Activated T-cell treated with anti-CD3 and anti-CD28 coated beads, Interleukin-2, amount 50 U/mL, for 24 hours (primary cell): ENCODE measurements around the gene MAPKAPK2.

Experiments used
- DNase-seq: peaks from one replicate; pipeline ENCODE4 v3.0.0-alpha.2; 2020
- H3K27ac Mint-ChIP-seq: 2 replicates; pipeline ENCODE4 v1.8.0; 2020; ENCODE audit warnings: mild to moderate bottlenecking, mixed read lengths
- H3K27me3 Mint-ChIP-seq: 2 replicates; pipeline ENCODE4 v1.8.0; 2020; ENCODE audit warnings: mixed read lengths
- H3K36me3 Mint-ChIP-seq: 2 replicates; pipeline ENCODE4 v1.8.0; 2020; ENCODE audit warnings: low read depth, mixed read lengths
- H3K4me1 Mint-ChIP-seq: 2 replicates; pipeline ENCODE4 v1.8.0; 2020; ENCODE audit warnings: low read depth, mixed read lengths
- H3K4me3 Mint-ChIP-seq: 2 replicates; pipeline ENCODE4 v1.8.0; 2020; ENCODE audit warnings: mild to moderate bottlenecking, moderate library complexity, mixed read lengths
- H3K9me3 Mint-ChIP-seq: 2 replicates; pipeline ENCODE4 v1.8.0; 2020; ENCODE audit warnings: mixed read lengths

Gene MAPKAPK2

DNA sequence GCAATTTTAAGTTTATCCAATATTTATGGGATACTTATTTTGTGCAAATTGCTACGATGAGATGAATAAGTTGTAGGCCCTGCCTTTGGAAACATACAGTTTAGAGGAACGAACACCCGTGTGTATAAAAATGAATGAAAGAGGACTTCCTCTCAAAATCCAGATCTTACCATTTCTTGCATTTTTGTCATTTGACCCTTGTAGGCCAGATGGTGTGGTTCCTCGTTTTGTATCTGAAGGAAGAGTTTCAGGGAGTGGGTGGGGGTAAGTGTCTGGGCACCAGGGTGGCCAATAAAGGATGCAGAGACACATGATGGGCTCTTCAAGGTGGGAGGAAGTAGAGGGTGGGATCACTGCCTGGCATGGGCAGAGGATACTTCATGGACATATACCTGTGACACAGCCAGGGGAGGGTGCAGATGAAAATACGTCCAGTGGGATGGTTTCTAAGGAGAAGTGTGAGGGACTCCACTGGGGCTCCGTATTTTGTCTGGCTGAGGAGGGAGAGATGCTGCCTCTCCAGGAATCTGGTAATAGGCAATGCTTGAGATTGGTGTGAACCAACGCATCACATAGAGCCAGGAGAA, 14.4 kb downstream of the MAPKAPK2 start:
- H3K9me3 Mint-ChIP-seq: no peaks in the 10 kb centered on the region

GRCh38 chr1:206699626-206700025, 14.9 kb downstream of the MAPKAPK2 start:
- Mint-ChIP-seq H3K27me3 (no peaks in the 10 kb centered on the region), H3K27ac (peak overlapping the region; percentile 70), H3K4me1 (peaks cover 90% of the 10 kb centered on the region), H3K36me3 (peaks cover 39% of the 10 kb centered on the region), H3K9me3 (no peaks in the 10 kb centered on the region), H3K4me3 (no peak overlapping the region)
- DNase-seq: no peak

More for the DNA sequence above, 14.4 kb downstream of the MAPKAPK2 start:
- Mint-ChIP-seq H3K4me3 (no peak overlapping the region), H3K27ac (no peak overlapping the region), H3K27me3 (no peaks in the 10 kb centered on the region), H3K4me1 (peaks cover 86% of the 10 kb centered on the region), H3K36me3 (peaks cover 37% of the 10 kb centered on the region)
- no peak for DNase-seq

DNA sequence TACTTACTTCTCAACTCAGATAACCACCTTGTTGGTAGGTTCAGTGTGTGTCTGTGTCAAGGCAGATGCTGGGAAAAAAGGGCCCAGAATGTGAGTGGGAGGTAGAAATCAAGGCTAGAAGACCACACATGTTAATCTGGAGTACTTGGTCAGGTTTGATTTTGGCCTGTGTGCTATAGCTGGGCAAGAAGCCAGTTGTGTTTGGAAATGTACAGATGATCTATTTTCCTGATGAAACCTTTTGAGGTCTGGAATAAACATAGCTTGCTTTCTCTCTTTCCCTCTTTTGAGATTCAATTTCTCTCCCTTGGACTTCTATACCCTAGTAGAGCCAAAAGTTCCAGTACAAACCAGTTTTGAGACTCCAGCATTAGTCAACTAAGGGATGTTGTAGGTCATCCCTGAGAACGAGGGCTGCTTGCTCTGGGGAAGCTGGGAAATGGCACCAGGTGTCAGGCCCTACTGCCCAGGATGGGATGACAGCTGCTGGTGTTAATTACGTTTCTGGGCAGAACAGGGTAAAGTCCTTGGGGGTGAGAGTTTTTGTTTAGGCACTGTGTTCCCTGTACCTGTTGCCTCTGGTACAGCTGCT, 15.8 kb downstream of the MAPKAPK2 start:
- DNase-seq: no peak
- Mint-ChIP-seq H3K9me3 (no peaks in the 10 kb centered on the region), H3K4me3 (no peak overlapping the region), H3K4me1 (peaks cover 91% of the 10 kb centered on the region), H3K27ac (peak overlapping the region; percentile 18), H3K27me3 (no peaks in the 10 kb centered on the region), H3K36me3 (peaks cover 32% of the 10 kb centered on the region)

DNA sequence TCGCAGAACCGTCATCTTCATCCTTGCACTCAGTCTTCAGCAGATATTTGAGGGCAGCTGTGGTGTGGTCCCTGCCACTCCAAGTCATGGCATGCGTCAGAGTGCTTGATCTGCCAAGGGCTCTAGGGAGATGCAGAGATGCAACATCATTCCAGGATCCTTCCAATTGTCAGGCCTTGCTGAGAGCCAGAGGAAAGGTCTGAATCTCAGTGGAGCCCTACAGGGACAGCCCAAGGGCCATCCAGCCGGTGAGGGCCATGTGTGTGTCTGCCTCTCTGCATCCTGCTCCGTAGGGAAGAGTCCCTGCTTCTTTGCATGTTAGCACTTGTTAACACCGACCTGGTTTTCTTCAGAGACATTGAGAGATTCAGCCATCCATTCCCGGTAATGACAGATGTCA, 17.6 kb downstream of the MAPKAPK2 start:
- Mint-ChIP-seq H3K4me1 (peaks cover 90% of the 10 kb centered on the region), H3K9me3 (no peaks in the 10 kb centered on the region), H3K27me3 (no peaks in the 10 kb centered on the region), H3K27ac (peak overlapping the region; percentile 92), H3K36me3 (peaks cover 19% of the 10 kb centered on the region), H3K4me3 (no peak overlapping the region)
- DNase-seq: no peak

GRCh38 chr1:206702803-206703202, 18.1 kb downstream of the MAPKAPK2 start:
- Mint-ChIP-seq H3K4me3 (no peak overlapping the region), H3K36me3 (peaks cover 14% of the 10 kb centered on the region), H3K27me3 (no peaks in the 10 kb centered on the region), H3K27ac (peak overlapping the region; percentile 92), H3K9me3 (no peaks in the 10 kb centered on the region), H3K4me1 (peaks cover 90% of the 10 kb centered on the region)
- DNase-seq: no peak

GRCh38 chr1:206703661-206704060, 19.0 kb downstream of the MAPKAPK2 start:
- peaks cover 9% of the 10 kb centered on the region for H3K36me3 Mint-ChIP-seq
- no peaks in the 10 kb centered on the region for H3K9me3 Mint-ChIP-seq
- H3K27ac Mint-ChIP-seq: peak overlapping the region; percentile 92
- no peaks in the 10 kb centered on the region for H3K27me3 Mint-ChIP-seq
- peak; percentile 69 for DNase-seq
- peaks cover 92% of the 10 kb centered on the region for H3K4me1 Mint-ChIP-seq
- H3K4me3 Mint-ChIP-seq: peak overlapping the region; percentile 57

DNA sequence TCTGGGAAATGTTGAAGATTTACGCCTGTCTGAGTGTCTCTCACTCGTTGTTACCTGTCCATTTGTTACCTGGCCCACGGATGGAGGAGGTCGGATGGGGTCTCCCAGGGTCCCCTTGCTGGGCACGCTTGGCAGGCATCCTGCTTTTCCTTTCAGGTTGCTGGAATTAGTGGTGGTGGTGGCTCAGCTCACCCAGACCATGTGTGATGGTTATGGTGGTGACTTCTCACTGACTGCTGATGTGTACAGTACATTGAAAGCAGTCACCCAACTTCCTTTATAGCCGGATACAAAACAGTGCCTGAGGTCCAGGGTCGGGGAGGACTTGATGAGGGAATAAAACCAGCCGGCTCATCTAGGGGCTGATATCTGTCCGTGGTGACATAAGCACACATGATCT, 19.5 kb downstream of the MAPKAPK2 start:
- H3K4me3 Mint-ChIP-seq: peak overlapping the region; percentile 57

GRCh38 chr1:206705191-206705590, 20.5 kb downstream of the MAPKAPK2 start:
- H3K4me3 Mint-ChIP-seq: peak overlapping the region; percentile 30
- H3K4me1 Mint-ChIP-seq: peaks cover 94% of the 10 kb centered on the region
- H3K27me3 Mint-ChIP-seq: no peaks in the 10 kb centered on the region
- no peaks in the 10 kb centered on the region for H3K9me3 Mint-ChIP-seq
- peaks cover 9% of the 10 kb centered on the region for H3K36me3 Mint-ChIP-seq
- no peak for DNase-seq
- H3K27ac Mint-ChIP-seq: peak overlapping the region; percentile 92

More for the DNA sequence above, 19.5 kb downstream of the MAPKAPK2 start:
- Mint-ChIP-seq H3K27me3 (no peaks in the 10 kb centered on the region), H3K27ac (peak overlapping the region; percentile 92), H3K9me3 (no peaks in the 10 kb centered on the region), H3K4me1 (peaks cover 92% of the 10 kb centered on the region), H3K36me3 (peaks cover 9% of the 10 kb centered on the region)
- DNase-seq: no peak

DNA sequence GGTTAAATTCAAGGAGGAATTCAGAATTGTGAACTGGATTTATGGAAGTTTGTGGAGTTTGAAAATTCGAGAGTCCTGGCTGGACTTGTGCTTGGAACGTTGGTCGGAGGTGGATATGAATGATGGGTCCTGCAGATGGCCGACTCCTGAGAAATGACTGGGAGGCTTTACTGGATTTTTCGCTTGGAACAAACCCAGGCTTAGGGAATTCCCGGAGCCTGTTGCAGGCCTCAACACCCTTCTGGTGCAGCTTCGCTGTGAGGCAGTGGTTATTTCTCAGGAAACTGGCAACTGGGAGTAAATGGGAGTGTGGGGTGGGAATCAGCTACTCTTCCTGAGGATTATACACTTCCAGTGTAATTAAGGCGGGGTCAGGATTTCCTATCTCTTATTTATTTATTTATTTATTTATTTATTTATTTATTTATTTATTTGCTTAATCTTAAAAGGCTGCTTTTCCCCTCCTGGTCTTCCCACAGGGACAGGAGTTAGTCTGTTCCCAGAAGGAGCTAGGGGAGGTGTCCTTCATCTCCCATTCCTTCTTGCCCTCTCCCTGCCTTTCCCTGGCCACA, 21.1 kb downstream of the MAPKAPK2 start:
- Mint-ChIP-seq H3K36me3 (peaks cover 14% of the 10 kb centered on the region), H3K27ac (peak overlapping the region; percentile 93), H3K4me1 (peaks cover 93% of the 10 kb centered on the region), H3K27me3 (no peaks in the 10 kb centered on the region), H3K4me3 (peak overlapping the region; percentile 30), H3K9me3 (no peaks in the 10 kb centered on the region)
- DNase-seq: no peak

DNA sequence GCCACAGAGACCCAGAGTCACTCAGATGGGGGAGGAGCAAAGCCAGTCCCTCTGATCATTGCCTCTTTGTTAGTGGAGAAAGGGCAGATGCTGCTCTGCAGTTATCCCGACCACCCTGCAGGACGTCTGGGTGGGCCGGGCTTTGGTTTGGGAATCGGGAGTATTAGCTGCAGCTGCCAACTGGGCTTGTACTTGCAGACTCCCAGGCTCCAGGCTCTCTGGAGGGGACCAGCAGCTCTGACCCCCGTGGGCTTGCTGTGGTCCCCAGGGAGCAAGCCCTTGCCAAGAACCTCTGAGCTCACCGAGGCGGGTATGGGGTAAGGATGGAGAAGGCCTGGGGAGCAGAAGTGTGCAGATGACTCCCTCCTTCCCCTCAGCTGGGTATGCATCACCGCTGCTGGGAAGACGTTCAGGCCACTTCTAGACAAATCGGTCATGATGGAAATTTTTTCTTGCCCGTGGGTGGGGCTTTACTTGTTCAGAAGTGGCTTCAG, 21.6 kb downstream of the MAPKAPK2 start:
- Mint-ChIP-seq H3K4me1 (peaks cover 89% of the 10 kb centered on the region), H3K4me3 (peak overlapping the region; percentile 39), H3K36me3 (peaks cover 16% of the 10 kb centered on the region), H3K27me3 (no peaks in the 10 kb centered on the region), H3K9me3 (no peaks in the 10 kb centered on the region), H3K27ac (peak overlapping the region; percentile 93)
- peak; percentile 62 for DNase-seq

DNA sequence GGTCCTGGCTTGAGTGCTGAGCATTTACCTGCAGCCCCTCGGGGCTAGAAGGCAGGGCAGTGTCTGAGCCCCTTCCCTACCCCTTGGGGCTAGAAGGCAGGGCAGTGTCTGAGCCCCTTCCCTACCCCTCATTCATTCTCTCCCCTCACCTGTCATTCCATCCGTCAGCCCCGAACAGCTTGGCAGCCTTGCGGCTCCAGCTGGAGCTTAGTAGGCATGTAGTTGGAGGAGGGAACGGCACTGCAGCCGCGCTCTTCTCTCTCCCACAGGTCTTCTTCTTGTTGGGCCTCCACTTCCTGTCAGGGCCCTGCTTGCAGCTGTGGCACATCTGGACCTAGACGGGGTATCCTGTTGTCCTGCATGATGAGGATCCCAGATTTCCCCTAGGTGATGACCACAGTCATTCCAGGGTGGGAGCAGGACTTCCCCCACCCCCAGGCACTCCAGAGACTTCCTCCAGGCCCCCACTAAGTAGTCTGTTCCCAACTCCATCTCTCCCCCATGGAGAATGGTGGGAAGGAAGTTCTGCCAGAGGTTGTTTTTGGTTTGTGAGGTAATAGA, 22.2 kb downstream of the MAPKAPK2 start:
- Mint-ChIP-seq H3K27ac (peak overlapping the region; percentile 93), H3K4me1 (peaks cover 91% of the 10 kb centered on the region), H3K4me3 (peak overlapping the region; percentile 39), H3K36me3 (peaks cover 18% of the 10 kb centered on the region), H3K9me3 (no peaks in the 10 kb centered on the region), H3K27me3 (no peaks in the 10 kb centered on the region)
- no peak for DNase-seq

GRCh38 chr1:206708058-206708457, 23.4 kb downstream of the MAPKAPK2 start:
- peaks cover 19% of the 10 kb centered on the region for H3K36me3 Mint-ChIP-seq
- H3K27me3 Mint-ChIP-seq: no peaks in the 10 kb centered on the region
- H3K9me3 Mint-ChIP-seq: no peaks in the 10 kb centered on the region
- H3K27ac Mint-ChIP-seq: peak overlapping the region; percentile 93
- H3K4me1 Mint-ChIP-seq: peaks cover 90% of the 10 kb centered on the region
- no peak for DNase-seq
- peak overlapping the region; percentile 27 for H3K4me3 Mint-ChIP-seq

GRCh38 chr1:206708882-206709281, 24.2 kb downstream of the MAPKAPK2 start:
- no peak for DNase-seq
- Mint-ChIP-seq H3K36me3 (peaks cover 17% of the 10 kb centered on the region), H3K9me3 (no peaks in the 10 kb centered on the region), H3K4me3 (no peak overlapping the region), H3K4me1 (peaks cover 90% of the 10 kb centered on the region), H3K27me3 (no peaks in the 10 kb centered on the region), H3K27ac (peak overlapping the region; percentile 35)

DNA sequence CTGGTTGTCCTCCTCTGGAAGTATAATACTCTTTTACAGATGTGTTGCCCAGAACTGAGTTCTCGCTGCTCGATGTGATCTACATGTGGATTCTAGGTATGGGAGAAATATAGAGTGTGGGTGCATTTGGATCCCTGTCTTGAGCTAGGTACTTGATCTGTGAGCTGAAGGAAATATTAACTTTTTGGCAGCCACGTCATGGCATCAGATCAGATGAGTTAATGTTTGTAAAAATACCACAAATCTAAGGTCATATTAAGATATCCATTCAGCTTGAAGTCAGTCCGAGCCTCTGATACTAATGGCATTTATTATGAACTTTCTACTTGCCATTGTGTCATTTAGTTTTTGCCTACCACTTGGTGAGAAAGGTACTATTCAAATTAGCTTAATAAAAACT, 24.6 kb downstream of the MAPKAPK2 start:
- peaks cover 90% of the 10 kb centered on the region for H3K4me1 Mint-ChIP-seq
- H3K27ac Mint-ChIP-seq: peak overlapping the region; percentile 35
- peaks cover 13% of the 10 kb centered on the region for H3K36me3 Mint-ChIP-seq
- H3K9me3 Mint-ChIP-seq: no peaks in the 10 kb centered on the region
- H3K4me3 Mint-ChIP-seq: no peak overlapping the region
- no peaks in the 10 kb centered on the region for H3K27me3 Mint-ChIP-seq
- DNase-seq: no peak
